Measurements from ENCODE around the gene SLC9A9.

SLC9A9 gene

GRCh38 chr3:143241481-143241951, 606.8 kb downstream of the SLC9A9 start:
- Histone ChIP-seq H3K4me2 (ENCODE audit: insufficient read depth, low read length) (no peak overlapping the region), H3K36me3 (ENCODE audit: insufficient read depth, low read length) (no peaks in the 10 kb centered on the region), H3K79me2 (ENCODE audit: insufficient read depth, low read length) (no peaks in the 10 kb centered on the region), H3K4me1 (ENCODE audit: insufficient read depth, low read length) (peaks cover 23% of the 10 kb centered on the region), H3K9ac (ENCODE audit: low read depth, low read length) (no peak overlapping the region), H3K4me3 (ENCODE audit: low read depth in 1 of 2, low read length in 2 of 2) (no peak overlapping the region), H4K20me1 (ENCODE audit: insufficient read depth, low read length) (no peaks in the 10 kb centered on the region), H3K9me3 (ENCODE audit: insufficient read depth, low read length, severe bottlenecking) (no peaks in the 10 kb centered on the region), H3K27ac (ENCODE audit: low read length) (no peak overlapping the region), H3K27me3 (ENCODE audit: insufficient read depth, low read length, poor library complexity) (no peaks in the 10 kb centered on the region), H2AFZ (ENCODE audit: low read depth, low read length) (no peak overlapping the region)
- no peak for ATAC-seq (ENCODE audit: insufficient read depth, low read depth)
- TF ChIP-seq CTCF (IDR thresholded peaks at IDR 0.05; ENCODE audit: borderline replicate concordance, extremely low read depth, low read length, poor library complexity, severe bottlenecking) = no peak
- TF ChIP-seq EZH2 (IDR thresholded peaks at IDR 0.05; ENCODE audit: borderline replicate concordance, low read depth, low read length, severe bottlenecking) = no peak
- no peak for DNase-seq

GRCh38 chr3:143240886-143241285, 607.4 kb downstream of the SLC9A9 start:
- H3K4me3 ChIP-seq (ENCODE audit: low read depth in 1 of 2, low read length in 2 of 2) = no peak overlapping the region
- no peak overlapping the region for H3K4me2 ChIP-seq (ENCODE audit: insufficient read depth, low read length)
- no peaks in the 10 kb centered on the region for H3K9me3 ChIP-seq (ENCODE audit: insufficient read depth, low read length, severe bottlenecking)
- no peaks in the 10 kb centered on the region for H4K20me1 ChIP-seq (ENCODE audit: insufficient read depth, low read length)
- DNase-seq = no peak
- H3K27ac ChIP-seq (ENCODE audit: low read length) = peak overlapping the region; percentile 7; the same call in 1 of the 2 replicates
- no peak for ATAC-seq (ENCODE audit: insufficient read depth, low read depth)
- H3K79me2 ChIP-seq (ENCODE audit: insufficient read depth, low read length) = no peaks in the 10 kb centered on the region
- no peaks in the 10 kb centered on the region for H3K36me3 ChIP-seq (ENCODE audit: insufficient read depth, low read length)
- H3K27me3 ChIP-seq (ENCODE audit: insufficient read depth, low read length, poor library complexity) = no peaks in the 10 kb centered on the region
- no peak overlapping the region for H2AFZ ChIP-seq (ENCODE audit: low read depth, low read length)
- H3K9ac ChIP-seq (ENCODE audit: low read depth, low read length) = no peak overlapping the region
- peaks cover 28% of the 10 kb centered on the region for H3K4me1 ChIP-seq (ENCODE audit: insufficient read depth, low read length)
- no peak for TF ChIP-seq CTCF (IDR thresholded peaks at IDR 0.05; ENCODE audit: borderline replicate concordance, extremely low read depth, low read length, poor library complexity, severe bottlenecking)
- no peak for TF ChIP-seq EZH2 (IDR thresholded peaks at IDR 0.05; ENCODE audit: borderline replicate concordance, low read depth, low read length, severe bottlenecking)

GRCh38 chr3:143239031-143239430, 609.2 kb downstream of the SLC9A9 start:
- no peak overlapping the region for H3K27ac ChIP-seq (ENCODE audit: low read length)
- H3K79me2 ChIP-seq (ENCODE audit: insufficient read depth, low read length) = no peaks in the 10 kb centered on the region
- TF ChIP-seq EZH2 (IDR thresholded peaks at IDR 0.05; ENCODE audit: borderline replicate concordance, low read depth, low read length, severe bottlenecking) (no peak), CTCF (IDR thresholded peaks at IDR 0.05; ENCODE audit: borderline replicate concordance, extremely low read depth, low read length, poor library complexity, severe bottlenecking) (no peak)
- H3K9me3 ChIP-seq (ENCODE audit: insufficient read depth, low read length, severe bottlenecking) = no peaks in the 10 kb centered on the region
- no peak overlapping the region for H3K9ac ChIP-seq (ENCODE audit: low read depth, low read length)
- no peaks in the 10 kb centered on the region for H4K20me1 ChIP-seq (ENCODE audit: insufficient read depth, low read length)
- H3K4me1 ChIP-seq (ENCODE audit: insufficient read depth, low read length) = peaks cover 20% of the 10 kb centered on the region
- H3K4me3 ChIP-seq (ENCODE audit: low read depth in 1 of 2, low read length in 2 of 2) = no peak overlapping the region
- no peak overlapping the region for H3K4me2 ChIP-seq (ENCODE audit: insufficient read depth, low read length)
- H3K36me3 ChIP-seq (ENCODE audit: insufficient read depth, low read length) = no peaks in the 10 kb centered on the region
- H2AFZ ChIP-seq (ENCODE audit: low read depth, low read length) = no peak overlapping the region
- ATAC-seq (ENCODE audit: insufficient read depth, low read depth) (no peak), DNase-seq (no peak)
- no peaks in the 10 kb centered on the region for H3K27me3 ChIP-seq (ENCODE audit: insufficient read depth, low read length, poor library complexity)

Measured in DND-41 (cell line).